HG03095 (cell line): Measurements from ENCODE around the gene RASSF7.

Source experiments
- ATAC-seq: cut with Tn5 transposase; IDR thresholded peaks from one replicate; pipeline ENCODE4 v1.9.1; 2021; ENCODE audit warnings: moderate library complexity; ENCODE audit not compliant: unreplicated experiment

RASSF7 gene

DNA sequence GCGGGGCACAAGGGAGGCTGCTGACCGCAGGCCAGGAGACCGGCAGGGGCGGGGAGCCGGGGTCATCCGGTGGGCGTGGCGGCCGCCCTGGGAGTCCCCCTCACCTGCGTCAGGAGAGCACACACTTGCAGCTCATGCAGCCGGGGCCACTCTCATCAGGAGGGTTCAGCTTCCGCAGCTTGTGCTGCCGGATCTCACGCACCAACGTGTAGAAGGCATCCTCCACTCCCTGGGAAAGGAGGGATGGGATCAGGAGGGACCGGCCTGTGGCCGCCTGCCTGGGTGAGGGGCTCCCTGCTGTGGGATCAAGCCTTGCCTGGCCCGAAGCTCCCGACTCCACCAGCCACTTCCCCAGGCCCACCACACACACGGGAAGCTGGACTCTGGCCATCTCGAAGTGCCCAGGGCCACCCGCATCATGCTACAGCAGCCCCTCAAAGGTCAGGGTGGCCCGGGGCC, 28.2 kb upstream of the RASSF7 start:
- no peak for ATAC-seq

DNA sequence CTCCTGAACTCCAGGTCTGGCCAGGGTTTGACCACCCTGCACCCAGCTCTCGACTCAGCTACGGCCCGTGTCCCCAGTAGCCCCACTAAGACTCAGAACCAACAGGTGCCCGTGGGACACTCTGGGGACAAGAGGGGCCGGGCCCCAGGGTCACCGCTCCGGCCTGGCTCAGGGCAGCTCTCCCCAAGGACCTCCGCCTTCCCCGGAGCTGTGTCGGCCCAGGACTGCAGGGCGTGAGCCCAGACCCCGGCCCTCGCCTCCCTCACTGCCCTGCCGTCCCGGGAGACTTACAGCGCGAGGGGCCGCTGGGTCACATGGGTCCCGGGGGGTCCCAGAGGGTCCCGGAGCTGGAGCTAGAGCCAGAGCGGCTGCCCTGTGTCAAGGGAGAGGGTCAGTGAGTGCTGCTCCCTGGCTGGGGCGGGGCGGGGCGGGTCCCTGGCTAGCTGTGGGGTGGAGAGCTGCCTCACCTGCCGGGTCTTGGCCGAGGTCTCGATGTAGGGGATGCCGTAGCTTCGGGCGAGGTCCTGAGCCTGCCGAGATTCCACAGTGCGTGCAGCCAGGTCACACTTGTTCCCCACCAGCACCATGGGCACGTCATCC, 27.7 kb upstream of the RASSF7 start:
- no peak for ATAC-seq

DNA sequence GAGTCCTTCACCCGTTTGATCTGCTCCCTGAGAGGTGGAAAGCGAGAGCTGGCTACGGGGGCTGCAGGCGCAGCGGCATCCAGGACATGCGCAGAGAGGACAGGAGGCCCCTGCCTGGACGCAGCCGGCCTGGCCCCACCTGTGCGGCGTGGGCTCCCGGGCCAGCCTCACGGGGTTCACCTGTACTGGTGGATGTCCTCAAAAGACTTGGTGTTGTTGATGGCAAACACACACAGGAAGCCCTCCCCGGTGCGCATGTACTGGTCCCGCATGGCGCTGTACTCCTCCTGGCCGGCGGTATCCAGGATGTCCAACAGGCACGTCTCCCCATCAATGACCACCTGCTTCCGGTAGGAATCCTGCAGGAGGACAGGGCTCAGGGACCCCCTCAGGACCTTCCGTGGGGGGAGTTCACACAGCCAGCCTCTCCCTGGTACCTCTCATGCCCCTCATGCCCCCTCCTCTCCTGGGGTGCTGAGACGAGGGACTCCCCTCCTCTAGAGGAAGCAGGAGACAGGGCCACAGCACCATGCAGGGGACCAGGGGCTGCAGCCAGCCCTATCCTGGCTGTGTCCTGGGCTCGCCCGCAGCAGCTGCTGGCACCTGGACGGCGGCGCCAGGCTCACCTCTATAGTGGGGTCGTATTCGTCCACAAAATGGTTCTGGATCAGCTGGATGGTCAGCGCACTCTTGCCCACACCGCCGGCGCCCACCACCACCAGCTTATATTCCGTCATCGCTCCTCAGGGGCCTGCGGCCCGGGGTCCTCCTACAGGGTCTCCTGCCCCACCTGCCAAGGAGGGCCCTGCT, 27.0 kb upstream of the RASSF7 start:
- no peak for ATAC-seq

DNA sequence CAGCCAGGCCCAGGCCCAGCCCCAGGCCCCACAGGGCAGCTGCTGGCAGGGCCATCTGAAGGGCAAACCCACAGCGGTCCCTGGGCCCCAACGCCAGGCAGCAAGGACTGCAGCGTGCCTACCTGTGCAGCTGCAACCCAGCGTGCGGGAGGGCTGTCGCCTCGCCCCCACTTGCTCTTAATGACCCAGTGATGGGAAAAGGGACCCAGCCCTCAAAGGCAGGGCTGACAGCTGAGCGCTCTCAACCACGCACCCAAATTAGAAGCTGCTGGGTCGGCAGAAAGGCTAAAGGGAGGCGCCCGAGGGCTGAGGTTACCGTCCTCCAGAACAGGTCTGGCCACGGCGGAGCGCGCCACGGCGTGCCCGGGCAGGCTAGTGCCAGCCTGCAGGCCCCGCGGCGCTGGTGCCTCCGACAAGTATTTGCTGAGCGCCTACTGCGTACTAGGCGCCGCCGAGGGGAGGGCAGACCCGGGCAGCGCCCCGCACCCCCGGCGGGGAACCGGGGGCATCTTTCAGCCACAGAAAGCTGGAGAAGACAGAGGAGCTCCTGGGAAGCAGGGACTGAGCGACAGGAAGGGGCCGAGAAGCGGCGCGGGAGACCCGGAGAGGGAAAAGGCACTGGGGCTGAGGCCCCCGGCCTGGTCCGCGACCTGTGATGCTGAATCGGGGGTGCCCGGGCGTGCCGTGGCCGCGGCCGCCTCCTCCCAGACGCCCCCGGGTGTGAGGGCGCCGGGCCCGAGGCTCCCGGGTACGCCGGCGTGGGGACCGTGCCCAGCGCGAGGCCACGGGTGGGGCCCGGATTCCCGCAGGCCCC, 26.2 kb upstream of the RASSF7 start:
- no peak for ATAC-seq

DNA sequence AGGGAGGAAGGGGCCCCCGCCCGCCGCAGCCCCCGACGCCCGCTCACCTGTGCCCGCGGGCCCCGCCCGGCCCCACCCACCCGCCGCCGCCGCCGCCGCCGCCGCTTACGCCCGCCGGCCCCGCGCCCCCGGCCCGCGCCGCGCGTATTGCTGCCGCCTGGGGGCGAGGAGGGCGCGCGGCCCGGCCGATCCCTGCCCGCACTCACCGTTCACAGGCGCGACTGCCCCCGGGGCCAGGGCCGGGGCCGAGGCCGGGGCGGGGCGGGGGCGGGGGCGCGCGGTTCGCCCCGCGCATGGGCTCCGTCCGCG, 25.6 kb upstream of the RASSF7 start:
- peak; percentile 1 for ATAC-seq

DNA sequence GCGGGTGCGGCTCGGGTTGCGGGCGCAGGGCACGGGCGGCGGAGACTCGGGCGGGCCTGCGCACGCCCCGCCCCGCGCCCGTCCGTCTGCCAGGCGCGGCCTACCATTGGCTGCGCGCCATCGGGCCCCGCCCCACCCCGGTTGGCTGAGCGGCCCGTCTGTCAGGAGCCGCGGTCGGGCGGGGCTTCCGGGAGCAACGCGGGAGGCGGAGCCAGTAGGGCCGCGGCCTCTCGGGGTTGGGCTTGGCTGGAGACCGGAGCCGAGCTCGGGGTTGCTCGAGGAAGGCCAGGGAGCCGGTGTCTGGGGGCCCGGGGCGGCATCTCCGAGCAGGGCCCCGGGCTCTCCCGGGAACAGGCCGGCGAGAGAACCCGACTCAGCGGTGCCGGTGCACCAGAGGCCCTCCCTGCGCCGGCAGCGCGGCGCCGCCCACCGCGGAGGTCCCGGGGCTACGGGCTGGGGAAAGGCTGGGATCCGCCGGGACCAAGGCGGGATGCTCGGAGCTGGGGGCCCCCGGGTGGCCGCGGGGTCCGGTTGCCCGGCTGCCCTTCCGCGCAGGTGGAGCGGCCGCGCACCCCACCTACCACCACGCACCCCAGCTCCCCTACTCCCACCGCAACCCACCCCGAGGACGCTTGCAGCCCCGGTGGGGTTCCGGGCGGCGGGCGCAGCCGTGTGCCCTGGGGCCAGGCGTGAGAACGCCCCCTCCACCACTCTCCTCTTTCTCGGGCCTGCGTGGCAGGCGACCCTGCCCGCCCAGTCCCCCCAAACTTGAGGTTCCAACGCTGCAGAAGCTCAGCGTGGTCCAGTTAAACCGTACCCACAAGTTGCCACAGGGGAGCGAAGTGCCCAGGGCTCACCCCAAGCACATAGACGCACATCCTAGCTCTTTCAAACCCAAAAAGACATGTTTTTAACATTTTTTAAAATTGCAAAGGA, 25.0 kb upstream of the RASSF7 start, which contains the start of gene HRAS:
TSS of gene HRAS (minus strand) at position 58 of the 936 bp plus-strand sequence.
- peak; percentile 67 for ATAC-seq

DNA sequence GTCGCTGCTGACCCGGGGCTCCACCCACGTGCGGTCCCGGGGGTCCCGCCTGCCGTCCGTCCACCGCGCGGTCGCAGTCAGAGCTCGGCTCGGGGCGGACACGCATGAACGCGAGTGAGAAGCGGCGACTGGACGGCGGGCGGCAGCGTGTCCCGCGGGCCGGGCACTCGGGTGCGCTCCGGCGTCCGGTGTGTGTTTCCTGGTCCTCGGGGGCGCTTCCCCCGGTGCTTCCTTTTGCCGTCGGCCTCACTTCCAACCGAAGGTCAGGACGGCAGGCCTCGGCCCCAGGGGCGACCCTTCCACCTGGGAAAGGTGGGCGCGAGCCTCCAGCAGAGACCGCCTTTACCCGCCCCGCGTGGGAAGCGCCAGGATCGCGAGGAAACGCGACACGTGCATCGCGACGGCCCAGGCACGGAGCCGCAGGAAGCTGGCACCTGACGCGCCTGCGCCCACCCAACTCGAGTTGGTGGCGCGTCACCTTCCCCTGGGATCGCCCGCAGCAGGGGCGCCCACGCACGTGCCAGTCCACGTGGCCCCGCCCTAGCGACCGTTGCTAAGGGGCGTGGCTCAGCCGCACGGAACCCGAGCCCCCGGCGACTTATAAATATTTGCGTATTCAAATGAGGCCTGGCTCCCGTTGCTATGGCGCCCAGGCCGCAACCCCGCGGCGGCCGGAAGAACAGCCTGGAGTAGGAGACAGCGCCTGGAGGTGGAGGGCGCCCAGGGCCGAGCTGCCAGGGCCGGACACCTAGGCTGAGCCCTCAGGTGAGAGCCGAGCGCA, 23.7 kb upstream of the RASSF7 start, which contains the start of gene LRRC56:
TSS of gene LRRC56 (plus strand) at position 687 of the 781 bp plus-strand sequence. CDS start 3,158 bp downstream, outside the sequence.
- ATAC-seq, result peak; percentile 44

DNA sequence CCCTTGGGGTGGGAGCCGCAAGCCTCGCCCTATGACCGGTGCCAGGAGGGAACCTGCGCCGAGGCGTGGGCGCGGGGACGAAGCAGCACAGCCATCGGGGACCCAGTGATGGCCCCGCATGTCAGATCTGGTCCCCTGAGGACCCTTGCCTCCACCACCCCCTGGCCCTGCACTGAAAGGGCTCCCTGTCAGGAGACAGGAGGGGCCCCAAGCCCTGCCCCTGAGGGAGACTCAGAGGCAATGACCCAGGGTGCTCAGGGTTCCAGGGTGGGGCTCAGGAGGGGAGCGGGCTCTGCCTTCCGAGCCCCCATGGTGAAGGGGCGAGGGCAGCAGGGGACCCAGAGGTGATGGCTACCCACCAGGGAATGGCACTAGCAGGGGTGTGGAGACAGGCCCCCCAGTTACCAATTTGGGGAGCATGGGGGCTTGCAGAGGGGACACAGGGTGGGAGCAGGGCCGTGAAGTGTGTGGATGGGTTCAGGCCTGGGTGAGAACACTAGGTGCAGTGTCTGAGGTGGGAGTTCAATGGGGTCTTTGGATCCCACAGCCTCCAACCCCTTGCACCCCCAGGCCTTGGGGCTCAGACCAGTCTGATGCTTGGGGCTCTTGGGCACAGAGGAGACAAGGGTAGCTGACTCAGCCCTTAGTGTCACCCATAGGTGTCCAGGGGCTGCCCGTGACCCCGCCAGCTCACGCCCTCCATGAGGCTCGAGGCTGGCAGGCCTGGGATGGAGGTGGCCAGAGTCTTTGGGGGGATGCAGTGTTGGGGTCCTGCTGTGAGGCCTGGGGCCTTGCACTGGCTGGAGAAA, 22.9 kb upstream of the RASSF7 start:
- ATAC-seq, result no peak

DNA sequence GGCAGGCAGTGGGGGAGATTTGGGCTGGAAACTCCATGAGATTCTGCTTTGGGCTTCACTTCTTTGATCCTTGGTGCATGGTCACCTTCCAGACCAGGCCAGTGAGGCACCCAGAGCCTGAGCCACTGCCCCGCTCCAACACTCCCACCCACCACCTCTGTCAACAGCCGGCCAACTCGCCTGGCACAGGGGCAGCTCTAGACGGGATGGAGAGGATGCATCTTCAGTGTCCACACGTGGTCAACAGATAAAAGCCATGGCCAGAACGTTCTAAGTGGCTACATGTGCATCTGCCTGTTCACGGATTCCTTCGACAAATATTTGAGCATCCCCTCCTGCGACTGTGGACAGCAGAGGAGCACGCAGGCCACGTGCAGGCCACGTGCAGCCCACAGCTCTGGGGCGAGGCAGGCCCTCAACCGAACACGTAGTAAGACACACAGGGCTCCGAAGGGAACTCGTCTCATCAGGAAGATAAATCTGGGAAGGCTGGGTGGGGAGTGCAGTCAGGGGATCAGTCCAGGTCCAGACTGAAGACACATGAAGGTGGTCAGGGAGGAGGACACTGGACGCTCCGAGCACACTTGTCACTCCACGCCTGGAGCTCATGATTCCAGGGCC, 22.2 kb upstream of the RASSF7 start:
- ATAC-seq, result no peak

DNA sequence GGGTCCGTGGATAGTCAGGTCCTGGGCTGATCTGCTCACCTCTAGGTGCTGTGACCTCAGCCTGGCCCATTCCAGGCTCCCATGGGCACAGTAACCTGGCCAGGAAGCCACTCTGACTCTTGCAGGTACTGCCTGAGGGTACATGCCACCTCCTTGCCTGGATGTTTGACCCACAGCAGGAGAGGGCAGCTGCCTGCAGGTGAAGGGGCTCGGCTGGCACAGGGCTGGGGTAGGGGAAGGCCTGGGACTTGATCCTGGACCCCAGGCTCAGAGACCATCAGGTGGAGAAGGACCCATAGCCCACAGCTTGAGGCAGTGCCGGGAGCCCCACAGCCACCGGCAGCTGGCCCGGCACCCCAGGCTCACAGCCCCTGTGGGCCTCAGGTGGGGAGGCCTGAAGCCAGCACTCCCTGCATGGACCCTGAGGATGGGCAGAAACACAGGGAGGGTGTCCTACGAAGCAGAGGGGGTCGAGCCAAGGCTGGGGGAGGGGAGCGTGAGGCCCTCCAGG, 20.7 kb upstream of the RASSF7 start:
- ATAC-seq, result no peak

DNA sequence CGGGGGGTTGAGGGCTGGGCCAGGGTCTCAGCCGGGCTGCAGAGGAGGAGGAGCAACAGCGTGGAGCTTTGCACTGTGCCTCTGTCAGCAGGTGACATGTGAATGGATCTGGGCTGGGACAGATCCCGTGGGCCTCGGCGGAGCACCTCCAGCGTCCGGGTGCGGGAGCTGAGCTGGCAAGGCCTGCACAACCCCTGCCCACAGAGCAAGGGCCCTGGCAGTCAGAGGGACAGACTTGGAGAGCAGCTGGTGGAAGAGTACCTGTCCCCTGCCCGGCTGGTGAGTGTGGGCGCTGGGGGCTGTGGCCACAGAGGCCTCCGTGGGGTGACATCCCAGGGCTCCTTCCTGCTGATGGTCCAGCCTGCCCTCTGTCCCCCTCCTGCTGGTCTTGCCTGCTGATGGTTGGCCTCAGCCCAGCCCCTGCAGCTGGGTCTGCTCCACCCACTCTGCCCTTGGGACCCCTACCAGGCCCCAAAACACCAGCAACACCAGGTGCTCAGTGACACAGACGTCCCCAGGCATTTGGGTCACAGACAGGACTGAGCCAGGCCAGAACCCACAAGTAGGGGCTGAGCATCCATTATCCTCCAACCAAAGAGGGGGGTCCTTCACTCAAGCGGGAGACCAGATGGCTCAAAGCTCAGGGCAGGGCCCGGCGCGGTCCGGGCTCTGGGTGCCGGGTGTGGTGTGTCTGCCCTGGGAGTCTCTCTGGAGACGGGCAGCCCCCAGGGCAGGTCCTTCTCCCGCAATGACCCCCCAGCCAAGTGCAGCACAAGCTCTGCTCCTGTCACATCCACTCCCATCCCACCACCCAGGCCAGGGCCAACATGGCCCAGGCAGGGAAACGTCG, 20.0 kb upstream of the RASSF7 start:
- no peak for ATAC-seq

DNA sequence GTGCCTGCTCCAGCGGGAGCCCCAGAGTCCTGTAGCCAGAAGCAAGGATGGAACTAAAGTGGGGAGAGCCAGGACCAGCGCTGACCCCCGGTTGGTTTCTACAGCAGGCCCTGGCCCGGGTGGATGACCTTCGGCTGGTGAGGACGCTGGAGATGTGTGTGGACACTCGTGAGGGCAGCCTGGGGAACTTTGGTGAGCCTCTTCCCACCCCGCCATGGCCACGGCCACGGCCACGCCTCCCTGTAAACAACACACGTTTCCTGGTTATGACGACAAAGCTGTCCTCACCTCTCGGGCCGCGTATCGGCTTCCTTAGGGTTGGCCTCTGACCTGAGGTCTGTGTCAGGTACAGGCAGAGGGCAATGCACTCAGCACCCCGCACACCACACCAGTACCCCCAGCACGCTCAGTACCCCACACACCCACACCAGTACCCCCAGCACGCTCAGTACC, 19.3 kb upstream of the RASSF7 start:
- no peak for ATAC-seq

DNA sequence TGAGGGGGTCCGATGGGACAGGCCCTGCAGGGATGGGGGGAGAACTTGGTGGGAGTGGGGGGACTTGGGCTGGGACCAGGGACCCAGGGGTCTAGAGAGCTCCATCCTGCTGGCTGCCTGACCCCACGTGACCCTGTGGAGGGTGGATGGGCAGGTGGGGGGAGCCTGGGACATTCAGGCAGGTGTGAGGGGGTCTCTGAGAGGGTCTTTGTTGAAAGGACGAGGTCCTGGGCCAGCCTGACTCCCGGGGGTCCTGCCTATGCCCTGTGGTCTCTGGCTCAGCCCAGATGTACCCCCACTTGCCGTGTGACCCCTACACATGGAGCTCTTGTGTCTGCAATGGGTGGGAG, 16.0 kb upstream of the RASSF7 start:
- no peak for ATAC-seq

DNA sequence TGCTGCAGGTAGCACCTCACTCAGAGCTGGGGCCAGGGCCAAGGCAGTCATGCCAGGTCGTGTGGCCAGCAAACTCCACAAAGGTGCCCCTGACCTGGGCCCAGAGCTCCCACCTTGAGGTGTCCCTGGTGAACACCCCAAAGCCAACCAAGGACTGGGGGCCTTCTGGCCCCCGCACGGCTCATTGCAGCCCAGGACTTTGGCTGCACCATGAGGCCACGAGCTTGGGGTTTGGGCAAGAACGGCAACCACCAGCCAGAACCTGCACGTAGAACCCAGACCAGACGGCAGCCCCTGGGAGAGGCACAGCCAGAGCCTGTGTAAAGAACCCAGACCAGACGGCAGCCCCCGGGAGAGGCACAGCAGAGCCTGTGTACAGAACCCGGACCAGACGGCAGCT, 15.6 kb upstream of the RASSF7 start:
- no peak for ATAC-seq

DNA sequence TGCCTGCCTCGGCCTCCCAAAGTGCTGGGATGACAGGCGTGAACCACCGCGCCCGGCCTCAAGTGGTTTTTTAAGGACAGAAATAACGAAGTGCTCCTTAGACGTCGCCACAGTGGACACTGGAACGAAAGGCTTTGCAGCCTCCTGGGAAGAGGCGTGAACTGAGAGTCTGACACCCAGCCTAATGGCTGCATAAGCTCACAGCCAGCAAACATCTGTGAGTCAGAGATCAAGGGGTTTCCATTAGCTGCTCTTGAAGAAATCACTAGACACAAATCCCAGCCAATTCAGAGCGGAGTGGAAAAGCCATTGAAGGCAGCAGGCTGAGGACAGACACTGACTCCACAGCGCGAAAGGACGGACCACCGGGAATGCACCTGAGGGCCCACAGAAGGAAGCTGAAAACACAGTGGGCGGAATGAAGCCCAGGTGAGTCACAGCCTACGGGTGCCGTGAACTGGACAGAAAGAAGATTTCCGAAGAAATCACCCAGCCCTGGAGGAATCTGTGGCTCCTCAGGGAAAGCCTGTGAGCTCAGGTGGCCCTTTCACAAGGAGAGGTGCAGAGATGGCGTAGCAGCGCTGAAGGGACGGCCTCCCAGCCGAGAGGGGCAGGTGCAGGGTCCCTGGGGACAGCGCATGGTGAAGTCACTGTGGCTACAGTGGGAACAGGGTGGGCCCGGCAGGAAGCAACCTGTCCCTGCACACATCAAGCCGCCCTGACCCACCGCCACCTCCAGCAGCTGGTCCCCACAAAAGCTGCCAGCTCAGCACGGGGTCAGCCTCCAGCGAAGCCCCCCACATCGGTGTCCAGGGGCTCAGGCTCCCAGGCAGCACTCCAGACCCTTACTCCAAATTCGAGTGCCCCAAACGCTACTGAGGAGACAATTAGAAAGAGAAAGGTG, 11.8 kb upstream of the RASSF7 start:
- no peak for ATAC-seq

DNA sequence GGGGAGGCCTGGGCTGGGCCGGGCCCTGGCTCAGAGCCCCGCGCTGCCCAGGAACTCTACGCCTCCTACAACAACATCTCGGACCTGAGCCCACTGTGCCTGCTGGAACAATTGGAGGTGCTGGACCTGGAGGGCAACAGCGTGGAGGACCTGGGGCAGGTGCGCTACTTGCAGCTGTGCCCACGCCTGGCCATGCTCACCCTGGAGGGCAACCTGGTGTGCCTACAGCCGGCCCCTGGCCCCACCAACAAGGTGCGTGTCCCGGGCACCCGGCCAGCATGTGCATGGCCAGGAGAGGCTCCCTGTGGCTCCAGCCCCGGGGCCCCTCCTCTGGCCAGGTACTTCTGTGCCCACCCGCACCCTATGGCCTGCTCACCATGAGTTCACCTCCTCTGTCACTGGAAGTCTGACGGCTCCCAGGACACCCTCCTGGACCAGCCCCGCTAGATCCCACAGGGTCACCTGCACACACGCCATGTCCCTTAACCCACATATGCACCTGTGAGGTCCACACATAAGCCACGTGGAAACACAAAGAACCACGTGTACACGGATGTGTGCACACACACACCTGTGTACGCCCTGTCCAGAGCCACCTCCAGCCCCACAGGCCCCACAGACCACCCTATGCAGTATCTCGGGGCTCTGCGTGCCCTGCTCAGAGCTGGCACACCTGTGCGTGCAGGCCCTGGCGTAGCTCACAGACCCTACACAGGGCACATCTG, 10.6 kb upstream of the RASSF7 start:
- no peak for ATAC-seq
